GM19463 (cell line): ENCODE results near the gene EGFR.

Experiments used
- ATAC-seq: cut with Tn5 transposase; IDR thresholded peaks from one replicate; pipeline ENCODE4 v1.9.1; 2021; ENCODE audit warnings: mild to moderate bottlenecking, moderate library complexity; ENCODE audit not compliant: unreplicated experiment

Gene EGFR

GRCh38 chr7:55099066-55099820 is 80.4 kb downstream of the EGFR start:
- no peak for ATAC-seq

GRCh38 chr7:55099821-55100543 is 81.2 kb downstream of the EGFR start:
- no peak for ATAC-seq

GRCh38 chr7:55100544-55101327 is 81.9 kb downstream of the EGFR start:
- ATAC-seq, result no peak

GRCh38 chr7:55101359-55101758 is 82.5 kb downstream of the EGFR start:
- ATAC-seq, result no peak

- ATAC-seq, result no peak
Observed at GRCh38 chr7:55104123-55104522, 85.3 kb downstream of the EGFR start.

GRCh38 chr7:55104712-55105433 is 86.1 kb downstream of the EGFR start:
- no peak for ATAC-seq

- ATAC-seq, result no peak
Observed at GRCh38 chr7:55105952-55106351, 87.1 kb downstream of the EGFR start.

GRCh38 chr7:55107946-55108345 is 89.1 kb downstream of the EGFR start:
- no peak for ATAC-seq

- ATAC-seq, result no peak
Observed at GRCh38 chr7:55108401-55108800, 89.6 kb downstream of the EGFR start.

GRCh38 chr7:55108818-55109217 is 90.0 kb downstream of the EGFR start:
- ATAC-seq, result no peak

- no peak for ATAC-seq
Observed at GRCh38 chr7:55109404-55110167, 90.8 kb downstream of the EGFR start.

GRCh38 chr7:55110282-55110992 is 91.6 kb downstream of the EGFR start:
- ATAC-seq, result no peak

GRCh38 chr7:55110993-55111361 is 92.2 kb downstream of the EGFR start:
- peak; percentile 61 for ATAC-seq

- ATAC-seq, result no peak
Observed at GRCh38 chr7:55112056-55112455, 93.2 kb downstream of the EGFR start.

- ATAC-seq, result no peak
Observed at GRCh38 chr7:55113760-55114540, 95.1 kb downstream of the EGFR start.

GRCh38 chr7:55117286-55117685 is 98.5 kb downstream of the EGFR start:
- no peak for ATAC-seq

- ATAC-seq, result no peak
Observed at GRCh38 chr7:55118426-55118825, 99.6 kb downstream of the EGFR start.

- ATAC-seq, result no peak
Observed at GRCh38 chr7:55119571-55119970, 100.8 kb downstream of the EGFR start.

- ATAC-seq, result no peak
Observed at GRCh38 chr7:55120074-55120473, 101.3 kb downstream of the EGFR start.
